Ovary (tissue), 3 donors: Measurements from ENCODE around the gene RASA3.

Source experiments
- POLR2A ChIP-seq: fragments of 450-650 bp; IDR thresholded peaks from one replicate; pipeline ENCODE4 v1.6.1; 2017; ENCODE audit warnings: antibody characterized with exemption, mild to moderate bottlenecking, moderate library complexity
- TF ChIP-seq, protein P1 (sequence below), 3 donors: fragments of 450-650 bp in 2 of 3; fragments of 200-600 bp in 1 of 3; IDR thresholded peaks; one replicate each; pipeline versions ENCODE4 v1.5.1 to v1.8.0; 2016 to 2022; ENCODE audit warnings: antibody characterized with exemption in 3 of 3, mild to moderate bottlenecking in 1 of 3
- donor health status: DM: no; HTN: no; CAD: no.

- TF ChIP-seq, protein P1, sequence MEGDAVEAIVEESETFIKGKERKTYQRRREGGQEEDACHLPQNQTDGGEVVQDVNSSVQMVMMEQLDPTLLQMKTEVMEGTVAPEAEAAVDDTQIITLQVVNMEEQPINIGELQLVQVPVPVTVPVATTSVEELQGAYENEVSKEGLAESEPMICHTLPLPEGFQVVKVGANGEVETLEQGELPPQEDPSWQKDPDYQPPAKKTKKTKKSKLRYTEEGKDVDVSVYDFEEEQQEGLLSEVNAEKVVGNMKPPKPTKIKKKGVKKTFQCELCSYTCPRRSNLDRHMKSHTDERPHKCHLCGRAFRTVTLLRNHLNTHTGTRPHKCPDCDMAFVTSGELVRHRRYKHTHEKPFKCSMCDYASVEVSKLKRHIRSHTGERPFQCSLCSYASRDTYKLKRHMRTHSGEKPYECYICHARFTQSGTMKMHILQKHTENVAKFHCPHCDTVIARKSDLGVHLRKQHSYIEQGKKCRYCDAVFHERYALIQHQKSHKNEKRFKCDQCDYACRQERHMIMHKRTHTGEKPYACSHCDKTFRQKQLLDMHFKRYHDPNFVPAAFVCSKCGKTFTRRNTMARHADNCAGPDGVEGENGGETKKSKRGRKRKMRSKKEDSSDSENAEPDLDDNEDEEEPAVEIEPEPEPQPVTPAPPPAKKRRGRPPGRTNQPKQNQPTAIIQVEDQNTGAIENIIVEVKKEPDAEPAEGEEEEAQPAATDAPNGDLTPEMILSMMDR (IDR thresholded peaks at IDR 0.05), result no peak
- no peak for TF ChIP-seq POLR2A
Observed at GRCh38 chr13:113948034-113948742, 184.2 kb downstream of the RASA3 start.
